DMS114 treated with DMSO at 0.1 percent for 48 hours (cell line): ENCODE results near the gene WNT8A.
"Not testable (repeated sequence)": the region's sequence is repeated elsewhere in the genome, so short reads cannot be mapped to it uniquely, and the experiment has no call there.

Experiments
- DNase-seq: peaks from one replicate; lab custom pipeline; 2025; ENCODE audit not compliant: unreplicated experiment; lab: John Stamatoyannopoulos, UW

WNT8A gene

GRCh38 chr5:138083702-138084101 is at the start of gene WNT8A:
Gene WNT8A, plus strand, starts transcription at chr5:138084033. Its CDS starts 95 bp downstream, at chr5:138084128.
- DNase-seq, result no peak

- peak; percentile 98 for DNase-seq
These were observed 48.0 kb upstream of the WNT8A start for GRCh38 chr5:138035605-138036537.

GRCh38 chr5:138037271-138037670 is 46.6 kb upstream of the WNT8A start:
- DNase-seq, result no peak

GRCh38 chr5:138037907-138038633 is 45.8 kb upstream of the WNT8A start:
- no peak for DNase-seq

GRCh38 chr5:138038826-138039225 is 45.0 kb upstream of the WNT8A start:
- no peak for DNase-seq

- DNase-seq, result not testable (repeated sequence)
These were observed 38.5 kb upstream of the WNT8A start for GRCh38 chr5:138045283-138045682.

GRCh38 chr5:138051441-138052296 is 32.2 kb upstream of the WNT8A start:
- no peak for DNase-seq

- DNase-seq, result not testable (repeated sequence)
These were observed 31.1 kb upstream of the WNT8A start for GRCh38 chr5:138052718-138053117.

GRCh38 chr5:138053554-138053953 is 30.3 kb upstream of the WNT8A start:
- no peak for DNase-seq

- no peak for DNase-seq
These were observed 29.6 kb upstream of the WNT8A start for GRCh38 chr5:138054206-138054605.

GRCh38 chr5:138054847-138055558 is 28.8 kb upstream of the WNT8A start:
- no peak for DNase-seq

- no peak for DNase-seq
These were observed 19.3 kb upstream of the WNT8A start for GRCh38 chr5:138064526-138064925.

GRCh38 chr5:138065102-138065501 is 18.7 kb upstream of the WNT8A start:
- DNase-seq, result no peak

- DNase-seq, result no peak
These were observed 15.9 kb upstream of the WNT8A start for GRCh38 chr5:138067945-138068344.

- DNase-seq, result peak; percentile 76
These were observed 14.9 kb upstream of the WNT8A start for GRCh38 chr5:138068742-138069600.

- DNase-seq, result not testable (repeated sequence)
These were observed 13.8 kb upstream of the WNT8A start for GRCh38 chr5:138070026-138070425.

- DNase-seq, result peak; percentile 76
These were observed 6.7 kb upstream of the WNT8A start for GRCh38 chr5:138077064-138077696.

GRCh38 chr5:138078006-138078643 is 5.7 kb upstream of the WNT8A start:
- no peak for DNase-seq

- DNase-seq, result no peak
These were observed 1.8 kb upstream of the WNT8A start for GRCh38 chr5:138082033-138082432.
